H1 (cell line): ENCODE results near the gene PHF1. TPM values are rescaled to one million over a fixed set of nuclear protein-coding genes. Genes with fewer than 3 reads are reported as not detected.

Source experiments
- ATF2 ChIP-seq: IDR thresholded peaks from 2 replicates; pipeline ENCODE4 v1.6.1; 2012; ENCODE audit warnings: low read length, inconsistent platforms
- BACH1 ChIP-seq: IDR thresholded peaks from 2 replicates; pipeline ENCODE4 v1.6.1; 2012; ENCODE audit warnings: low read length, improper control_type of control experiment
- CBX8 ChIP-seq: fragments of 300-800, 300-1000 bp; sonication (generic); IDR thresholded peaks from 2 replicates; pipeline ENCODE4 v1.7.1; 2016; ENCODE audit warnings: low read depth, low read length, borderline replicate concordance
- CEBPB ChIP-seq: IDR thresholded peaks from 2 replicates; pipeline ENCODE4 v1.6.1; 2012; ENCODE audit warnings: low read depth, low read length
- CHD2 ChIP-seq: IDR thresholded peaks from 2 replicates; pipeline ENCODE4 v1.6.1; 2012; ENCODE audit warnings: low read length, improper control_type of control experiment
- CTBP2 ChIP-seq: IDR thresholded peaks from 2 replicates; pipeline ENCODE4 v1.7.0; 2011; ENCODE audit warnings: borderline replicate concordance, mild to moderate bottlenecking, moderate library complexity, mixed read lengths, low read length; ENCODE audit not compliant: insufficient read depth, insufficient read length
- JUND ChIP-seq: IDR thresholded peaks from 2 replicates; pipeline ENCODE4 v1.6.1; 2011; ENCODE audit warnings: mild to moderate bottlenecking, improper control_type of control experiment, low read length
- KDM1A ChIP-seq: fragments of 200-600, 300-600 bp; sonication (generic); IDR thresholded peaks from 2 replicates; pipeline ENCODE4 v1.7.1; 2016; ENCODE audit warnings: mild to moderate bottlenecking, low read length, borderline replicate concordance
- RNF2 ChIP-seq: fragments of 200-900, 300-1000 bp; sonication (generic); IDR thresholded peaks from 2 replicates; pipeline ENCODE4 v1.7.1; 2016; ENCODE audit warnings: borderline replicate concordance, low read depth, mild to moderate bottlenecking, antibody characterized with exemption, low read length; ENCODE audit not compliant: poor library complexity, severe bottlenecking; ENCODE audit errors: missing control alignments
- RXRA ChIP-seq: IDR thresholded peaks from 2 replicates; pipeline ENCODE4 v1.6.1; 2011; ENCODE audit warnings: low read depth, mild to moderate bottlenecking, low read length, moderate library complexity; ENCODE audit not compliant: insufficient read depth
- SP1 ChIP-seq: IDR thresholded peaks from 2 replicates; pipeline ENCODE4 v1.6.1; 2011; ENCODE audit warnings: low read depth, low read length
- TEAD4 ChIP-seq: IDR thresholded peaks from 2 replicates; pipeline ENCODE4 v1.6.1; 2012; ENCODE audit warnings: low read depth, low read length, inconsistent platforms, mixed read lengths
- YY1 ChIP-seq: IDR thresholded peaks from 2 replicates; pipeline ENCODE4 v1.6.1; 2011; ENCODE audit warnings: low read depth, mild to moderate bottlenecking, low read length
- polyA plus RNA-seq, 7 experiments: library from polyadenylated mRNA; depleted of rRNA in 3 of 7; stranded (reverse) in 5 of 7; unstranded in 2 of 7; fragments of >200 nt in 5 of 7; fragments of 200-250 nt in 2 of 7; gene quantifications; 1 replicate in 5 of 7; 2 replicates in 1 of 7; 4 replicates in 1 of 7; pipeline versions ENCODE4 v1.2.1 to v1.2.3, GENCODE V29; 2011 to 2013; ENCODE audit warnings: missing spikeins in 2 of 7, mixed read lengths in 2 of 7
- total RNA-seq: library from RNA; stranded (reverse); fragmentation: NEBNext Ultra II Directional; extraction: Animal tissue kit (Norgen Biotek cat#: 25700); gene quantifications from 2 replicates; pipeline ENCODE4 v1.2.1, GENCODE V29; 2021

PHF1 gene
- total and polyA plus RNA-seq, 2 of the 8 experiments (the other 6 are each of a cell fraction or from before 2014, with no cell fraction given): 47.3 to 78.6 TPM

GRCh38 chr6:33454009-33454946 lies 43.5 kb downstream of the PHF1 start, which contains the start of gene ZBTB9 (continued):
- TF ChIP-seq RNF2: no peak
- TF ChIP-seq RXRA: no peak
- no peak for TF ChIP-seq CTBP2
- TF ChIP-seq JUND: no peak
- TF ChIP-seq CEBPB: no peak
- TF ChIP-seq ATF2: peak; percentile 78; the same call in 1 of the 2 replicates
- no peak for TF ChIP-seq YY1
- TF ChIP-seq TEAD4: no peak
- no peak for TF ChIP-seq BACH1
- TF ChIP-seq KDM1A: 0 out of 2 replicates have a peak, but pooled peaks have one; percentile 49
- no peak for TF ChIP-seq CBX8
- peak; percentile 72; the same call in 1 of the 2 replicates for TF ChIP-seq CHD2
- TF ChIP-seq SP1: peak; percentile 81
